ENCODE measurements around the gene GLI3. TPM values are rescaled to one million over a fixed set of nuclear protein-coding genes. Genes with fewer than 3 reads are reported as not detected.

The GLI3 gene
- total RNA-seq, 1 donor from 2014 or later = 57.0 TPM

- H3K36me3 Mint-ChIP-seq (ENCODE audit: unreplicated experiment) = peaks cover 6% of the 10 kb centered on the region
- H3K27me3 Mint-ChIP-seq (ENCODE audit: unreplicated experiment) = no peaks in the 10 kb centered on the region
- H3K4me1 Mint-ChIP-seq (ENCODE audit: unreplicated experiment) = peaks cover 61% of the 10 kb centered on the region
- no peak for DNase-seq (ENCODE audit: extremely low spot score, unreplicated experiment)
- no peak overlapping the region for H3K4me3 Mint-ChIP-seq (ENCODE audit: unreplicated experiment)
- TF ChIP-seq CTCF (IDR thresholded peaks at IDR 0.05) = no peak
- peak overlapping the region; percentile 44 for H3K27ac Mint-ChIP-seq (ENCODE audit: unreplicated experiment)
- no peaks in the 10 kb centered on the region for H3K9me3 Mint-ChIP-seq (ENCODE audit: unreplicated experiment)
These were observed 3.8 kb downstream of the GLI3 start for GRCh38 chr7:42233171-42233570.

GRCh38 chr7:42232275-42232674, 4.7 kb downstream of the GLI3 start:
- TF ChIP-seq CTCF (IDR thresholded peaks at IDR 0.05) = no peak
- H3K27me3 Mint-ChIP-seq (ENCODE audit: unreplicated experiment) = no peaks in the 10 kb centered on the region
- H3K4me3 Mint-ChIP-seq (ENCODE audit: unreplicated experiment) = no peak overlapping the region
- H3K27ac Mint-ChIP-seq (ENCODE audit: unreplicated experiment) = peak overlapping the region; percentile 38
- peaks cover 66% of the 10 kb centered on the region for H3K4me1 Mint-ChIP-seq (ENCODE audit: unreplicated experiment)
- no peak for DNase-seq (ENCODE audit: extremely low spot score, unreplicated experiment)
- peaks cover 7% of the 10 kb centered on the region for H3K36me3 Mint-ChIP-seq (ENCODE audit: unreplicated experiment)
- no peaks in the 10 kb centered on the region for H3K9me3 Mint-ChIP-seq (ENCODE audit: unreplicated experiment)

GRCh38 chr7:42231043-42231787, 5.8 kb downstream of the GLI3 start:
- H3K27ac Mint-ChIP-seq (ENCODE audit: unreplicated experiment) = no peak overlapping the region
- no peaks in the 10 kb centered on the region for H3K9me3 Mint-ChIP-seq (ENCODE audit: unreplicated experiment)
- DNase-seq (ENCODE audit: extremely low spot score, unreplicated experiment) = no peak

GRCh38 chr7:42227936-42228591, 8.9 kb downstream of the GLI3 start:
- Mint-ChIP-seq H3K4me3 (ENCODE audit: unreplicated experiment) (peak overlapping the region; percentile 29), H3K27ac (ENCODE audit: unreplicated experiment) (no peak overlapping the region), H3K9me3 (ENCODE audit: unreplicated experiment) (no peaks in the 10 kb centered on the region), H3K4me1 (ENCODE audit: unreplicated experiment) (peaks cover 52% of the 10 kb centered on the region), H3K36me3 (ENCODE audit: unreplicated experiment) (peaks cover 24% of the 10 kb centered on the region), H3K27me3 (ENCODE audit: unreplicated experiment) (no peaks in the 10 kb centered on the region)
- DNase-seq (ENCODE audit: extremely low spot score, unreplicated experiment) = no peak
- TF ChIP-seq CTCF (IDR thresholded peaks at IDR 0.05) = no peak

More at GRCh38 chr7:42231043-42231787, 5.8 kb downstream of the GLI3 start:
- no peak overlapping the region for H3K4me3 Mint-ChIP-seq (ENCODE audit: unreplicated experiment)
- H3K36me3 Mint-ChIP-seq (ENCODE audit: unreplicated experiment) = peaks cover 11% of the 10 kb centered on the region
- H3K4me1 Mint-ChIP-seq (ENCODE audit: unreplicated experiment) = peaks cover 75% of the 10 kb centered on the region
- H3K27me3 Mint-ChIP-seq (ENCODE audit: unreplicated experiment) = no peaks in the 10 kb centered on the region
- no peak for TF ChIP-seq CTCF (IDR thresholded peaks at IDR 0.05)

GRCh38 chr7:42227541-42227935, 9.5 kb downstream of the GLI3 start:
- Mint-ChIP-seq H3K9me3 (ENCODE audit: unreplicated experiment) (no peaks in the 10 kb centered on the region), H3K27ac (ENCODE audit: unreplicated experiment) (no peak overlapping the region), H3K4me3 (ENCODE audit: unreplicated experiment) (peak overlapping the region; percentile 24), H3K36me3 (ENCODE audit: unreplicated experiment) (peaks cover 24% of the 10 kb centered on the region), H3K27me3 (ENCODE audit: unreplicated experiment) (no peaks in the 10 kb centered on the region), H3K4me1 (ENCODE audit: unreplicated experiment) (peaks cover 49% of the 10 kb centered on the region)
- no peak for TF ChIP-seq CTCF (IDR thresholded peaks at IDR 0.05)
- no peak for DNase-seq (ENCODE audit: extremely low spot score, unreplicated experiment)
